Neural cell (in vitro differentiated cells): ENCODE data around the gene KDM4C. TPM values are rescaled to one million over a fixed set of nuclear protein-coding genes. Genes with fewer than 3 reads are reported as not detected.

Experiments
- H2AFZ ChIP-seq: fragments of 200-600, 300-800 bp; sonication (generic), shearing (Covaris generic); 2 replicates; pipeline ENCODE4 v1.6.0; 2014; ENCODE audit warnings: low read depth, mild to moderate bottlenecking, antibody characterized with exemption, low read length, moderate library complexity
- H3F3A ChIP-seq: fragments of 200-600 bp; shearing (Covaris generic); 2 replicates; pipeline ENCODE4 v1.6.1; 2016; ENCODE audit warnings: mild to moderate bottlenecking, moderate library complexity, mixed read lengths, antibody characterized with exemption, low read length; ENCODE audit not compliant: insufficient read depth, poor library complexity, severe bottlenecking
- H3K27ac ChIP-seq: fragments of 200-600, 300-800 bp; sonication (generic), shearing (Covaris generic); 2 replicates; pipeline ENCODE4 v1.5.1; 2014; ENCODE audit warnings: mild to moderate bottlenecking, low read length, moderate library complexity
- H3K27me3 ChIP-seq: fragments of 300-800, 200-600 bp; sonication (generic), shearing (Covaris generic); 2 replicates; pipeline ENCODE4 v1.6.0; 2014; ENCODE audit warnings: mild to moderate bottlenecking, low read depth, low read length, moderate library complexity; ENCODE audit not compliant: insufficient read depth
- H3K36me3 ChIP-seq: fragments of 300-800, 200-600 bp; sonication (generic), shearing (Covaris generic); 2 replicates; pipeline ENCODE4 v1.5.1; 2014; ENCODE audit warnings: mild to moderate bottlenecking, antibody characterized with exemption, low read length, moderate library complexity; ENCODE audit not compliant: insufficient read depth
- H3K4me2 ChIP-seq: fragments of 300-800, 200-600 bp; sonication (generic), shearing (Covaris generic); 2 replicates; pipeline ENCODE4 v1.6.0; 2014; ENCODE audit warnings: mild to moderate bottlenecking, low read length
- H3K4me3 ChIP-seq: fragments of 300-800, 200-600 bp; sonication (generic), shearing (Covaris generic); 2 replicates; pipeline ENCODE4 v1.5.1; 2014; ENCODE audit warnings: mild to moderate bottlenecking, low read length, moderate library complexity
- H3K79me2 ChIP-seq: fragments of 200-600 bp; shearing (Covaris generic); replicated peaks from 2 replicates; pipeline ENCODE4 v1.6.0; 2014; ENCODE audit warnings: mild to moderate bottlenecking, low read length, moderate library complexity; ENCODE audit not compliant: insufficient read depth
- H3K9ac ChIP-seq: fragments of 300-800, 200-600 bp; sonication (generic), shearing (Covaris generic); 2 replicates; pipeline ENCODE4 v1.6.1; 2016; ENCODE audit warnings: mild to moderate bottlenecking, low read length, mixed read lengths
- H3K9me2 ChIP-seq: fragments of 200-600 bp; shearing (Covaris generic); 2 replicates; pipeline ENCODE4 v1.6.1; 2016; ENCODE audit warnings: mild to moderate bottlenecking, low read length, mixed read lengths; ENCODE audit not compliant: insufficient read depth
- H3K9me3 ChIP-seq: fragments of 200-600, 300-800 bp; sonication (generic), shearing (Covaris generic); 2 replicates; pipeline ENCODE4 v1.6.1; 2016; ENCODE audit warnings: mild to moderate bottlenecking, mixed run types, low read length, moderate library complexity, mixed read lengths
- H4K20me1 ChIP-seq: fragments of 200-600 bp; shearing (Covaris generic); 2 replicates; pipeline ENCODE4 v1.6.1; 2016; ENCODE audit warnings: mild to moderate bottlenecking, mixed run types; ENCODE audit not compliant: insufficient read depth
- EP300 ChIP-seq: fragments of 450-650 bp; conservative IDR thresholded peaks from 2 replicates; pipeline ENCODE4 v1.6.1; 2014; ENCODE audit warnings: antibody characterized with exemption, mild to moderate bottlenecking, moderate library complexity; ENCODE audit not compliant: poor library complexity, severe bottlenecking
- EZH2 ChIP-seq: fragments of 200-600, 300-800 bp; shearing (Covaris generic), sonication (generic); IDR thresholded peaks from 2 replicates; pipeline ENCODE4 v1.6.1; 2014; ENCODE audit warnings: antibody characterized with exemption, low read length, borderline replicate concordance, mild to moderate bottlenecking; ENCODE audit not compliant: insufficient read depth, poor library complexity, severe bottlenecking
- MXI1 ChIP-seq: fragments of 450-650 bp; conservative IDR thresholded peaks from 2 replicates; pipeline ENCODE4 v1.6.1; 2014; ENCODE audit warnings: antibody characterized with exemption, mild to moderate bottlenecking; ENCODE audit not compliant: poor library complexity, severe bottlenecking
- POLR2AphosphoS5 ChIP-seq: IDR thresholded peaks from 2 replicates; pipeline ENCODE4 v1.6.1; 2012
- RAD21 ChIP-seq: fragments of 450-650 bp; conservative IDR thresholded peaks from 2 replicates; pipeline ENCODE4 v1.6.1; 2014; ENCODE audit warnings: antibody characterized with exemption, mild to moderate bottlenecking, moderate library complexity
- SMC3 ChIP-seq: fragments of 450-650 bp; conservative IDR thresholded peaks from 2 replicates; pipeline ENCODE4 v1.6.1; 2014; ENCODE audit warnings: antibody characterized with exemption, mild to moderate bottlenecking, moderate library complexity; ENCODE audit not compliant: poor library complexity
- TAF1 ChIP-seq: IDR thresholded peaks from 2 replicates; pipeline ENCODE4 v1.6.1; 2012; ENCODE audit warnings: low read depth
- polyA plus RNA-seq: library from polyadenylated mRNA; depleted of rRNA; stranded (reverse); fragments of >200 nt; gene quantifications from 2 replicates; pipeline ENCODE4 v1.2.3, GENCODE V29; 2014
- TF ChIP-seq, protein P1 (sequence below): fragments of 450-650 bp; IDR thresholded peaks from 2 replicates; pipeline ENCODE4 v1.5.1; 2014; ENCODE audit warnings: antibody characterized with exemption, mild to moderate bottlenecking, moderate library complexity; ENCODE audit not compliant: poor library complexity, severe bottlenecking
- TF ChIP-seq, protein P2 (sequence below): IDR thresholded peaks from 2 replicates; pipeline ENCODE4 v1.6.1; 2012; ENCODE audit warnings: borderline replicate concordance

KDM4C gene
- polyA plus RNA-seq, 1 donor from 2014 or later = 21.1 TPM

DNA sequence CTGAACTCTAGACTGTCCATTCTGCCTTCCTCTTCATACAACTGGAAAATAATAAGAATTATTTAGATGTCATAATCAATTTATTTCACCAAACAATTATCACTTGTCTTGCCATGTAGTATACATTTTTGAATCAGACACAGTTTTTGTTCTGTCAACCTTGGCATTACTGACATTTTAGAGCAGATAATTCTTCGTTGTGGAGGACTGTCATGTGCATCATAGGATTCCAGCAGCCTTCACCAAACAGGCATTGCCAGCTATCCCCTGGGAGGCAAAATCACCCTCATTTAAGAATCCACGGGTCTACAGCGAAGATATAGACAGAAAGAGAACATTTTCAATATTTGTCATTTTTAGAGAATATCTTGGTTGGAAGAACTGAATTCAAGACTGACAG, 293.9 kb downstream of the KDM4C start:
- TF ChIP-seq POLR2AphosphoS5 (peak; percentile 66), TAF1 (no peak), EZH2 (no peak), MXI1 (no peak), EP300 (peak; percentile 90)
- TF ChIP-seq, protein P1, sequence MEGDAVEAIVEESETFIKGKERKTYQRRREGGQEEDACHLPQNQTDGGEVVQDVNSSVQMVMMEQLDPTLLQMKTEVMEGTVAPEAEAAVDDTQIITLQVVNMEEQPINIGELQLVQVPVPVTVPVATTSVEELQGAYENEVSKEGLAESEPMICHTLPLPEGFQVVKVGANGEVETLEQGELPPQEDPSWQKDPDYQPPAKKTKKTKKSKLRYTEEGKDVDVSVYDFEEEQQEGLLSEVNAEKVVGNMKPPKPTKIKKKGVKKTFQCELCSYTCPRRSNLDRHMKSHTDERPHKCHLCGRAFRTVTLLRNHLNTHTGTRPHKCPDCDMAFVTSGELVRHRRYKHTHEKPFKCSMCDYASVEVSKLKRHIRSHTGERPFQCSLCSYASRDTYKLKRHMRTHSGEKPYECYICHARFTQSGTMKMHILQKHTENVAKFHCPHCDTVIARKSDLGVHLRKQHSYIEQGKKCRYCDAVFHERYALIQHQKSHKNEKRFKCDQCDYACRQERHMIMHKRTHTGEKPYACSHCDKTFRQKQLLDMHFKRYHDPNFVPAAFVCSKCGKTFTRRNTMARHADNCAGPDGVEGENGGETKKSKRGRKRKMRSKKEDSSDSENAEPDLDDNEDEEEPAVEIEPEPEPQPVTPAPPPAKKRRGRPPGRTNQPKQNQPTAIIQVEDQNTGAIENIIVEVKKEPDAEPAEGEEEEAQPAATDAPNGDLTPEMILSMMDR = no peak
- no peaks in the 10 kb centered on the region for H3K36me3 ChIP-seq

DNA sequence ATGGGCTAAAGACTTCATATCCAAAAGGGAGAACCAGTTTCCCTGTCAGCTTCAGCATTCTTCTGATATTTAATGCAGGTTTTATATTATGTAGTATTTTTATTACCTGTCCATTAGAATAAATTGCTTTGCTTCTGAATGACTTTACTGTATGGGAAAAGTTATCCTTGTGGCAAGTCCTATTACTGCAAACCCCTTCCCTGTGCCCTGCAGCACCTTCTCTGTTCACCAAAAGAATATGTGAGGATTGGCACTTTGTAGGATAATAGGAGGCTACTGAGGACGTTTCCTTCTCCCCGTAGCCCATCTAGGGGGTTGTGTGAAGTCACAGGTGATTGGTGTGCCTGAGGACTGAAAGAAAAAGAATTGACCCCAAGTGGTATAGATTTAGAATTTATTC, 296.1 kb downstream of the KDM4C start:
- Histone ChIP-seq H3F3A (peaks cover 3% of the 10 kb centered on the region), H3K4me3 (no peak overlapping the region), H3K27me3 (no peaks in the 10 kb centered on the region), H4K20me1 (no peaks in the 10 kb centered on the region), H3K9me3 (no peaks in the 10 kb centered on the region), H3K9ac (no peak overlapping the region), H3K27ac (no peak overlapping the region), H3K36me3 (no peaks in the 10 kb centered on the region), H3K79me2 (no peaks in the 10 kb centered on the region), H3K9me2 (no peaks in the 10 kb centered on the region), H3K4me2 (no peak overlapping the region), H2AFZ (no peak overlapping the region)
- TF ChIP-seq EZH2 (no peak), MXI1 (no peak), RAD21 (no peak), EP300 (no peak), TAF1 (no peak), SMC3 (no peak), POLR2AphosphoS5 (no peak)
- TF ChIP-seq, protein P2, sequence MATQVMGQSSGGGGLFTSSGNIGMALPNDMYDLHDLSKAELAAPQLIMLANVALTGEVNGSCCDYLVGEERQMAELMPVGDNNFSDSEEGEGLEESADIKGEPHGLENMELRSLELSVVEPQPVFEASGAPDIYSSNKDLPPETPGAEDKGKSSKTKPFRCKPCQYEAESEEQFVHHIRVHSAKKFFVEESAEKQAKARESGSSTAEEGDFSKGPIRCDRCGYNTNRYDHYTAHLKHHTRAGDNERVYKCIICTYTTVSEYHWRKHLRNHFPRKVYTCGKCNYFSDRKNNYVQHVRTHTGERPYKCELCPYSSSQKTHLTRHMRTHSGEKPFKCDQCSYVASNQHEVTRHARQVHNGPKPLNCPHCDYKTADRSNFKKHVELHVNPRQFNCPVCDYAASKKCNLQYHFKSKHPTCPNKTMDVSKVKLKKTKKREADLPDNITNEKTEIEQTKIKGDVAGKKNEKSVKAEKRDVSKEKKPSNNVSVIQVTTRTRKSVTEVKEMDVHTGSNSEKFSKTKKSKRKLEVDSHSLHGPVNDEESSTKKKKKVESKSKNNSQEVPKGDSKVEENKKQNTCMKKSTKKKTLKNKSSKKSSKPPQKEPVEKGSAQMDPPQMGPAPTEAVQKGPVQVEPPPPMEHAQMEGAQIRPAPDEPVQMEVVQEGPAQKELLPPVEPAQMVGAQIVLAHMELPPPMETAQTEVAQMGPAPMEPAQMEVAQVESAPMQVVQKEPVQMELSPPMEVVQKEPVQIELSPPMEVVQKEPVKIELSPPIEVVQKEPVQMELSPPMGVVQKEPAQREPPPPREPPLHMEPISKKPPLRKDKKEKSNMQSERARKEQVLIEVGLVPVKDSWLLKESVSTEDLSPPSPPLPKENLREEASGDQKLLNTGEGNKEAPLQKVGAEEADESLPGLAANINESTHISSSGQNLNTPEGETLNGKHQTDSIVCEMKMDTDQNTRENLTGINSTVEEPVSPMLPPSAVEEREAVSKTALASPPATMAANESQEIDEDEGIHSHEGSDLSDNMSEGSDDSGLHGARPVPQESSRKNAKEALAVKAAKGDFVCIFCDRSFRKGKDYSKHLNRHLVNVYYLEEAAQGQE = no peak
- TF ChIP-seq, protein P1 = no peak

More for the DNA sequence above, 293.9 kb downstream of the KDM4C start:
- H2AFZ ChIP-seq = no peak overlapping the region
- no peak overlapping the region for H3K9ac ChIP-seq
- H3K9me3 ChIP-seq = no peaks in the 10 kb centered on the region
- no peaks in the 10 kb centered on the region for H3F3A ChIP-seq
- no peaks in the 10 kb centered on the region for H4K20me1 ChIP-seq
- peak overlapping the region; percentile 43 for H3K27ac ChIP-seq
- H3K27me3 ChIP-seq = no peaks in the 10 kb centered on the region
- no peaks in the 10 kb centered on the region for H3K9me2 ChIP-seq
- no peaks in the 10 kb centered on the region for H3K79me2 ChIP-seq
- H3K4me3 ChIP-seq = no peak overlapping the region
- no peak overlapping the region for H3K4me2 ChIP-seq
